ENCODE measurements around the gene SDHC. TPM values are rescaled to one million over a fixed set of nuclear protein-coding genes. Genes with fewer than 3 reads are reported as not detected.
A peak's percentile ranks its signal among the peaks of the same experiment; 100 is the strongest.

Gene SDHC
- polyA plus RNA-seq, 1 of the 3 experiments (the other 2 are of a cell fraction) = 195 TPM

DNA sequence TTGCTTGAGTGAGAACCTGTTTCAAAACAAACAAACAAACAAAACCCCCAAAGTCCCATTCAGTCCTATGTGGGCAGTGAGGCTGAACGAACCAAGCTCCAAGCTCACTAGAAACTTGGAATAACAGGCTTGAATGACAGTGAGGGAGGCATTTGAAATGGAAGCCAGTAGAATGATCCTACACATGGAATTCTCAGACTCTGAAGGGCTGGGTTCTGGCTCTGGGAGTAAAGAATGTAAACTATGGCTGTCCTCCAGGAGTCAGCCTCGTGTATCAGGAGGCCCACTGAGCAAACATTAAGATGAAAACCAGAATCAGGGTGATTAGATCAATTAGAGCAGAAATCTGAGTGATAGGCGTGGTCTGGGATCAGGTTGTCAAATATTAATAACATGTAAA lies 40.8 kb upstream of the SDHC start:
- 37% methylated on average over 3 of the region's 3 CpGs for whole genome bisulfite sequencing (ENCODE audit: low lambda C conversion rate)
- Histone ChIP-seq H3K36me3 (replicated peaks in 1 of 2; ENCODE audit: control insufficient read depth in 1 of 2, insufficient read depth in 2 of 2, low read length in 1 of 2) (no peaks in the 10 kb centered on the region), H3K27me3 (ENCODE audit: insufficient read depth) (peaks cover 12% of the 10 kb centered on the region; the same call in 1 of the 2 replicates), H3K4me3 (ENCODE audit: low read depth in 2 of 2, low read length in 1 of 2) (no peak overlapping the region), H3K4me2 (no peak overlapping the region), H3K79me2 (ENCODE audit: insufficient read depth) (no peaks in the 10 kb centered on the region), H3K4me1 (ENCODE audit: control insufficient read depth in 1 of 2, insufficient read depth in 2 of 2, low read depth in 1 of 2, low read length in 1 of 2) (no peaks in the 10 kb centered on the region; a peak in 1 of 4 replicates), H3F3A (replicated peaks; ENCODE audit: insufficient read depth) (no peaks in the 10 kb centered on the region), H3K9me2 (no peaks in the 10 kb centered on the region), H3K9me3 (no peaks in the 10 kb centered on the region), H3K27ac (ENCODE audit: low read depth in 2 of 2, low read length in 1 of 2) (no peak overlapping the region), H4K20me1 (ENCODE audit: insufficient read depth) (no peaks in the 10 kb centered on the region), H3K9ac (no peak overlapping the region), H2AFZ (ENCODE audit: low read depth) (no peak overlapping the region)
- TF ChIP-seq RXRA (IDR thresholded peaks at IDR 0.05; ENCODE audit: borderline replicate concordance, low read depth) = no peak
- POLR2A ChIA-PET = no interaction called here
- no peak for DNase-seq
- CTCF ChIA-PET = no interaction called here

DNA sequence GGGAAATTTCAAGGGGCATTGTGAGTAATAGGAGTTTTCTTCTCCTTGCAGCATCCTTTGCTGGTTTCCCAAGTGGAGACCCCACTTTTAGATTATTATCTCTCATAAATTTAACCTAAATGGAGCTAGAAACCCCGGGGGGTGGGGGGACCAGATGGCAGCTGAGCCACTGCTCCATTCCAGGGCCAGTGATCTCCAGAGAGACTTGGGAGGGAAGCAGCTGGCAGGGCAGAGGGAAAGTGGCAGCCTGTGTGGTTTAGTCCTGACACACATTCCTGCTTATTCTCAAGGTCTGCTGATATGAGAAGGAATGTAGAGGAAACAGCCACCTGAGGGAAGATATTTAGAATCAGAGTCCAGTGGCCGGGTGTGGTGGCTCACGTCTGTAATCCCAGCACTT lies 39.3 kb upstream of the SDHC start:
- DNase-seq = peak; percentile 65
- Histone ChIP-seq H3K27ac (ENCODE audit: low read depth in 2 of 2, low read length in 1 of 2) (no peak overlapping the region), H3K4me2 (no peak overlapping the region), H3K79me2 (ENCODE audit: insufficient read depth) (no peaks in the 10 kb centered on the region), H3K9ac (no peak overlapping the region), H3F3A (replicated peaks; ENCODE audit: insufficient read depth) (no peaks in the 10 kb centered on the region), H2AFZ (ENCODE audit: low read depth) (no peak overlapping the region), H3K36me3 (replicated peaks in 1 of 2; ENCODE audit: control insufficient read depth in 1 of 2, insufficient read depth in 2 of 2, low read length in 1 of 2) (no peaks in the 10 kb centered on the region), H3K4me1 (ENCODE audit: control insufficient read depth in 1 of 2, insufficient read depth in 2 of 2, low read depth in 1 of 2, low read length in 1 of 2) (no peaks in the 10 kb centered on the region; a peak in 1 of 4 replicates), H3K4me3 (ENCODE audit: low read depth in 2 of 2, low read length in 1 of 2) (no peak overlapping the region), H4K20me1 (ENCODE audit: insufficient read depth) (no peaks in the 10 kb centered on the region), H3K9me3 (no peaks in the 10 kb centered on the region), H3K27me3 (ENCODE audit: insufficient read depth) (peaks cover 16% of the 10 kb centered on the region; the same call in 1 of the 2 replicates), H3K9me2 (no peaks in the 10 kb centered on the region)
- no peak for TF ChIP-seq TCF12 (IDR thresholded peaks at IDR 0.05)
- TF ChIP-seq FOXM1 (IDR thresholded peaks at IDR 0.05; ENCODE audit: low read depth) = no peak
- no peak for TF ChIP-seq RCOR1 (IDR thresholded peaks at IDR 0.05; ENCODE audit: low read length)
- no peak for TF ChIP-seq TEAD4 (IDR thresholded peaks at IDR 0.05; ENCODE audit: borderline replicate concordance, insufficient read depth)
- no peak for TF ChIP-seq EZH2phosphoT487 (IDR thresholded peaks at IDR 0.05; ENCODE audit: borderline replicate concordance, low read depth)
- no peak for TF ChIP-seq FOSL2 (IDR thresholded peaks at IDR 0.05; ENCODE audit: borderline replicate concordance, low read depth)
- no peak for TF ChIP-seq TAF1 (IDR thresholded peaks at IDR 0.05; ENCODE audit: borderline replicate concordance, low read depth, low read length)
- TF ChIP-seq, protein P1, sequence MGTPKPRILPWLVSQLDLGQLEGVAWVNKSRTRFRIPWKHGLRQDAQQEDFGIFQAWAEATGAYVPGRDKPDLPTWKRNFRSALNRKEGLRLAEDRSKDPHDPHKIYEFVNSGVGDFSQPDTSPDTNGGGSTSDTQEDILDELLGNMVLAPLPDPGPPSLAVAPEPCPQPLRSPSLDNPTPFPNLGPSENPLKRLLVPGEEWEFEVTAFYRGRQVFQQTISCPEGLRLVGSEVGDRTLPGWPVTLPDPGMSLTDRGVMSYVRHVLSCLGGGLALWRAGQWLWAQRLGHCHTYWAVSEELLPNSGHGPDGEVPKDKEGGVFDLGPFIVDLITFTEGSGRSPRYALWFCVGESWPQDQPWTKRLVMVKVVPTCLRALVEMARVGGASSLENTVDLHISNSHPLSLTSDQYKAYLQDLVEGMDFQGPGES (IDR thresholded peaks at IDR 0.05; ENCODE audit: low read depth, low read length) = no peak
- ChIA-PET CTCF (interaction anchor here (0.6 to 1.2 kb wide), 5 partner anchors 9 to 65 kb away, joined by 3 to 4 read pairs (median 3); partner anchors contain the start of gene PCP4L1), POLR2A (no interaction called here)
- 32% methylated on average over 3 of the region's 3 CpGs for WGBS (ENCODE audit: low lambda C conversion rate)

DNA sequence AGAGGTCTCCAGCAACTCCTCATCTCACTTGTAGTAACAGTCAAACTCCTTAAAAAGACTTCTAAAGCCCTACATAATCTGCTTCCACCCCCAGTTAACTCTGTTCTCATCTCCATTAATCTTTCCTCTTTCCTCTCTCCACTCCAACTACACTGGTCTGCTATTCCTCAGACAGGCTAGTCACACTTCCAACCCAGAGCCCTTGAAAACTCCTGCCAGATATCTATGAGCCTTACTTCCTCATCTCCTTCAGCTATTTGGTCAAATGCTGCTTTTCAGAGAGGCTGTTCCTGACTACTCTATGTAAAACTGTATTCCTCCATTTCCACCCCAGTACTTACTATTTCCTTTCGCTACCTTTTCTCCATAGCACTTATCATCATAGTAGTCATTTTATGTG lies 31.2 kb upstream of the SDHC start:
- no peak overlapping the region for H2AFZ ChIP-seq (ENCODE audit: low read depth)
- H3K4me1 ChIP-seq (ENCODE audit: control insufficient read depth in 1 of 2, insufficient read depth in 2 of 2, low read depth in 1 of 2, low read length in 1 of 2) = no peaks in the 10 kb centered on the region
- CTCF ChIA-PET = interaction anchor here (0.7 to 1.7 kb wide), 5 partner anchors 9 to 99 kb away, joined by 3 to 8 read pairs (median 4); no protein-coding TSS in a partner anchor
- H3K27ac ChIP-seq (ENCODE audit: low read depth in 2 of 2, low read length in 1 of 2) = no peak overlapping the region
- no peaks in the 10 kb centered on the region for H3K36me3 ChIP-seq (replicated peaks in 1 of 2; ENCODE audit: control insufficient read depth in 1 of 2, insufficient read depth in 2 of 2, low read length in 1 of 2)
- TF ChIP-seq CHD2 (IDR thresholded peaks at IDR 0.05; ENCODE audit: low read length, partially characterized antibody) (no peak), TAF1 (IDR thresholded peaks at IDR 0.05; ENCODE audit: borderline replicate concordance, low read depth, low read length) (no peak), EP300 (IDR thresholded peaks at IDR 0.05; ENCODE audit: borderline replicate concordance in 1 of 2, low read depth in 1 of 2, low read length in 1 of 2) (no peak)
- TF ChIP-seq, protein P2, sequence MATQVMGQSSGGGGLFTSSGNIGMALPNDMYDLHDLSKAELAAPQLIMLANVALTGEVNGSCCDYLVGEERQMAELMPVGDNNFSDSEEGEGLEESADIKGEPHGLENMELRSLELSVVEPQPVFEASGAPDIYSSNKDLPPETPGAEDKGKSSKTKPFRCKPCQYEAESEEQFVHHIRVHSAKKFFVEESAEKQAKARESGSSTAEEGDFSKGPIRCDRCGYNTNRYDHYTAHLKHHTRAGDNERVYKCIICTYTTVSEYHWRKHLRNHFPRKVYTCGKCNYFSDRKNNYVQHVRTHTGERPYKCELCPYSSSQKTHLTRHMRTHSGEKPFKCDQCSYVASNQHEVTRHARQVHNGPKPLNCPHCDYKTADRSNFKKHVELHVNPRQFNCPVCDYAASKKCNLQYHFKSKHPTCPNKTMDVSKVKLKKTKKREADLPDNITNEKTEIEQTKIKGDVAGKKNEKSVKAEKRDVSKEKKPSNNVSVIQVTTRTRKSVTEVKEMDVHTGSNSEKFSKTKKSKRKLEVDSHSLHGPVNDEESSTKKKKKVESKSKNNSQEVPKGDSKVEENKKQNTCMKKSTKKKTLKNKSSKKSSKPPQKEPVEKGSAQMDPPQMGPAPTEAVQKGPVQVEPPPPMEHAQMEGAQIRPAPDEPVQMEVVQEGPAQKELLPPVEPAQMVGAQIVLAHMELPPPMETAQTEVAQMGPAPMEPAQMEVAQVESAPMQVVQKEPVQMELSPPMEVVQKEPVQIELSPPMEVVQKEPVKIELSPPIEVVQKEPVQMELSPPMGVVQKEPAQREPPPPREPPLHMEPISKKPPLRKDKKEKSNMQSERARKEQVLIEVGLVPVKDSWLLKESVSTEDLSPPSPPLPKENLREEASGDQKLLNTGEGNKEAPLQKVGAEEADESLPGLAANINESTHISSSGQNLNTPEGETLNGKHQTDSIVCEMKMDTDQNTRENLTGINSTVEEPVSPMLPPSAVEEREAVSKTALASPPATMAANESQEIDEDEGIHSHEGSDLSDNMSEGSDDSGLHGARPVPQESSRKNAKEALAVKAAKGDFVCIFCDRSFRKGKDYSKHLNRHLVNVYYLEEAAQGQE (IDR thresholded peaks at IDR 0.05; ENCODE audit: low read depth, low read length) = no peak
- no peaks in the 10 kb centered on the region for H3K9me2 ChIP-seq
- no peak overlapping the region for H3K4me3 ChIP-seq (ENCODE audit: low read depth in 2 of 2, low read length in 1 of 2)
- no peaks in the 10 kb centered on the region for H3K79me2 ChIP-seq (ENCODE audit: insufficient read depth)
- DNase-seq = no peak
- H4K20me1 ChIP-seq (ENCODE audit: insufficient read depth) = no peaks in the 10 kb centered on the region
- peaks cover 22% of the 10 kb centered on the region; the same call in 1 of the 2 replicates for H3K27me3 ChIP-seq (ENCODE audit: insufficient read depth)
- 38% methylated on average over 1 of the region's 1 CpG for WGBS (ENCODE audit: low lambda C conversion rate)
- H3K9me3 ChIP-seq = no peaks in the 10 kb centered on the region
- POLR2A ChIA-PET = interaction anchor here (0.9 kb wide), 1 partner anchor 9 kb away, joined by 6 read pairs; no protein-coding TSS in a partner anchor
- no peak overlapping the region for H3K9ac ChIP-seq
- no peaks in the 10 kb centered on the region for H3F3A ChIP-seq (replicated peaks; ENCODE audit: insufficient read depth)
- no peak overlapping the region for H3K4me2 ChIP-seq

Measured in SK-N-SH (cell line).